Liver (tissue), 9 donors: Measurements from ENCODE around the gene DGCR2. TPM values are rescaled to one million over a fixed set of nuclear protein-coding genes. Genes with fewer than 3 reads are reported as not detected.

Experiments
- DNase-seq: peaks from one replicate; pipeline ENCODE4 v3.0.0-alpha.2; 2017; ENCODE audit warnings: low spot score
- H3K27ac ChIP-seq, 2 donors: one replicate each; pipeline ENCODE4 v1.7.0; 2013; ENCODE audit warnings: inconsistent platforms in 2 of 2, low read length in 2 of 2, control low read depth in 1 of 2, low read depth in 1 of 2, mild to moderate bottlenecking in 1 of 2
- H3K27me3 ChIP-seq, 4 donors: one replicate each; pipeline versions ENCODE4 v1.6.1 to v1.7.0; 2013; ENCODE audit warnings: low read length in 3 of 4, inconsistent platforms in 1 of 4, mild to moderate bottlenecking in 1 of 4, moderate library complexity in 1 of 4; ENCODE audit not compliant: control insufficient read depth in 4 of 4, insufficient read depth in 4 of 4
- H3K36me3 ChIP-seq, 4 donors: one replicate each; pipeline versions ENCODE4 v1.6.1 to v1.7.0; 2013; ENCODE audit warnings: low read length in 3 of 4, mild to moderate bottlenecking in 3 of 4, low read depth in 1 of 4, moderate library complexity in 1 of 4; ENCODE audit not compliant: control insufficient read depth in 4 of 4, insufficient read depth in 3 of 4
- H3K4me1 ChIP-seq, 4 donors: one replicate each; pipeline versions ENCODE4 v1.6.1 to v1.7.0; 2013; ENCODE audit warnings: low read length in 3 of 4, mild to moderate bottlenecking in 3 of 4, moderate library complexity in 1 of 4; ENCODE audit not compliant: control insufficient read depth in 4 of 4, insufficient read depth in 4 of 4
- H3K4me3 ChIP-seq, 3 donors: one replicate each; pipeline versions ENCODE4 v1.6.1 to v1.7.0; 2013; ENCODE audit warnings: low read length in 3 of 3, control low read depth in 1 of 3, low read depth in 1 of 3, mild to moderate bottlenecking in 1 of 3
- H3K9ac ChIP-seq, 2 donors: one replicate each; pipeline ENCODE4 v1.7.0; 2013; ENCODE audit warnings: low read length in 2 of 2, mild to moderate bottlenecking in 2 of 2, moderate library complexity in 2 of 2, control low read depth in 1 of 2, low read depth in 1 of 2
- H3K9me3 ChIP-seq, 4 donors: one replicate each; pipeline versions ENCODE4 v1.6.1 to v1.7.0; 2013; ENCODE audit warnings: low read length in 3 of 4; ENCODE audit not compliant: control insufficient read depth in 4 of 4
- CTCF ChIP-seq: fragments of 150-350 bp; IDR thresholded peaks from 2 replicates; pipeline ENCODE4 v1.5.1; 2017; ENCODE audit warnings: improper control_type of control experiment, low read depth, low read length; ENCODE audit not compliant: missing input control
- EGR1 ChIP-seq, 2 donors: IDR thresholded peaks; 2 replicates each; pipeline ENCODE4 v1.6.1; 2016 to 2018; ENCODE audit warnings: antibody characterized with exemption in 2 of 2, low read depth in 2 of 2
- FOXA2 ChIP-seq: IDR thresholded peaks from 2 replicates; pipeline ENCODE4 v1.6.1; 2016; ENCODE audit warnings: antibody characterized with exemption
- GABPA ChIP-seq, 2 donors: IDR thresholded peaks in 1 of 2; conservative IDR thresholded peaks in 1 of 2; 2 replicates each; pipeline ENCODE4 v1.6.1; 2016; ENCODE audit warnings: antibody characterized with exemption in 2 of 2, mild to moderate bottlenecking in 1 of 2, moderate library complexity in 1 of 2
- HNF4A ChIP-seq, 2 donors: conservative IDR thresholded peaks; 2 replicates each; pipeline ENCODE4 v1.6.1; 2016; ENCODE audit warnings: antibody characterized with exemption in 2 of 2, mild to moderate bottlenecking in 2 of 2
- JUND ChIP-seq, 2 donors: IDR thresholded peaks; 2 replicates each; pipeline ENCODE4 v1.6.1; 2016; ENCODE audit warnings: antibody characterized with exemption in 2 of 2
- RAD21 ChIP-seq, 2 donors: IDR thresholded peaks; 2 replicates each; pipeline ENCODE4 v1.6.1; 2016; ENCODE audit warnings: antibody characterized with exemption in 2 of 2, mild to moderate bottlenecking in 2 of 2
- REST ChIP-seq: IDR thresholded peaks from 2 replicates; pipeline ENCODE4 v1.6.1; 2016; ENCODE audit warnings: antibody characterized with exemption, mild to moderate bottlenecking
- RXRA ChIP-seq, 2 donors: IDR thresholded peaks; 2 replicates each; pipeline ENCODE4 v1.6.1; 2017 to 2018; ENCODE audit warnings: antibody characterized with exemption in 2 of 2, mild to moderate bottlenecking in 1 of 2
- SP1 ChIP-seq: IDR thresholded peaks from 2 replicates; pipeline ENCODE4 v1.6.1; 2018; ENCODE audit warnings: antibody characterized with exemption, mild to moderate bottlenecking
- TAF1 ChIP-seq: conservative IDR thresholded peaks from 2 replicates; pipeline ENCODE4 v1.6.1; 2016; ENCODE audit warnings: antibody characterized with exemption, mild to moderate bottlenecking
- YY1 ChIP-seq: IDR thresholded peaks from 2 replicates; pipeline ENCODE4 v1.6.1; 2016; ENCODE audit warnings: antibody characterized with exemption, mild to moderate bottlenecking
- WGBS: extraction: QIAGEN DNeasy Blood & Tissue Kit; methylation state at CpG from one replicate; pipeline ENCODE4 v1.1.7; 2013; 5-methylcytosine and 5-hydroxymethylcytosine counted together
- polyA plus RNA-seq, 2 donors: library from polyadenylated mRNA; stranded (reverse) in 1 of 2; unstranded in 1 of 2; fragments of 200-250 nt in 1 of 2; fragments of >200 nt in 1 of 2; fragmentation: Nextera tagmentation in 1 of 2; extraction: Ambion mirVana in 1 of 2; gene quantifications; one replicate each; pipeline versions ENCODE4 v1.2.1 to v1.2.3, GENCODE V29; 2013 to 2015
- total RNA-seq, 2 donors: library from RNA; depleted of rRNA; stranded (reverse); fragments of >200 nt; gene quantifications; one replicate each; pipeline ENCODE4 v1.2.3, GENCODE V29; 2014
- donor health status: healthy.
- donor health status: healthy.
- donor health status: healthy.
- donor health status: healthy.
- donor health status: healthy.

Gene DGCR2
- total and polyA plus RNA-seq, 4 donors = 11.2 to 30.0 (median 21.1) TPM

GRCh38 chr22:19086896-19087295 lies 35.3 kb downstream of the DGCR2 start:
- Histone ChIP-seq H3K9me3 (no peaks in the 10 kb centered on the region), H3K36me3 (peaks cover 0 to 16% (median 6%) of the 10 kb centered on the region in 4 donors), H3K4me3 (no peak overlapping the region), H3K27me3 (no peaks in the 10 kb centered on the region), H3K27ac (peak overlapping the region in 1 of 2 donors; percentile 12), H3K9ac (no peak overlapping the region), H3K4me1 (peaks cover 2 to 5% (median 4%) of the 10 kb centered on the region in 4 donors)
- DNase-seq = no peak
- no peak for TF ChIP-seq RXRA (IDR thresholded peaks at IDR 0.05)
- no peak for TF ChIP-seq SP1
- no peak for TF ChIP-seq TAF1
- no peak for TF ChIP-seq YY1
- no peak for TF ChIP-seq REST
- TF ChIP-seq FOXA2 = no peak
- TF ChIP-seq CTCF = no peak
- TF ChIP-seq JUND (IDR thresholded peaks at IDR 0.05) = no peak
- TF ChIP-seq HNF4A (conservative IDR thresholded peaks at IDR 0.05) = no peak
- 93% methylated on average over 3 of the region's 3 CpGs for WGBS

- no peak for DNase-seq
- H3K27ac ChIP-seq = peak overlapping the region in 1 of 2 donors; percentile 12
- H3K27me3 ChIP-seq = no peaks in the 10 kb centered on the region
- peaks cover 2 to 5% (median 4%) of the 10 kb centered on the region in 4 donors for H3K4me1 ChIP-seq
- WGBS = 95% methylated on average over 6 of the region's 6 CpGs
- H3K36me3 ChIP-seq = peaks cover 0 to 16% (median 7%) of the 10 kb centered on the region in 4 donors
- TF ChIP-seq EGR1 (IDR thresholded peaks at IDR 0.05; ENCODE audit: low read depth in 2 of 2) = no peak
- TF ChIP-seq CTCF = no peak
- TF ChIP-seq TAF1 = no peak
- TF ChIP-seq FOXA2 = no peak
- no peak for TF ChIP-seq RAD21 (IDR thresholded peaks at IDR 0.05)
- TF ChIP-seq GABPA (IDR thresholded peaks at IDR 0.05 in 1 of 2, conservative IDR thresholded peaks at IDR 0.05 in 1 of 2) = no peak
- TF ChIP-seq SP1 = no peak
- no peaks in the 10 kb centered on the region for H3K9me3 ChIP-seq
- no peak overlapping the region for H3K4me3 ChIP-seq
- no peak overlapping the region for H3K9ac ChIP-seq
Observed at GRCh38 chr22:19086417-19086816, 35.8 kb downstream of the DGCR2 start.
